GM23338 (cell line): Measurements from ENCODE around the gene FZD4.

Experiments used
- CREB1 ChIP-seq: fragments of 250-450 bp; sonication (Bioruptor Pico); IDR thresholded peaks from 2 replicates; pipeline ENCODE4 v1.5.0; 2020; ENCODE audit warnings: low read depth, mild to moderate bottlenecking, moderate library complexity
- CTCF ChIP-seq, 2 experiments: fragments of 200-600 bp in 1 of 2; sonication (generic) in 1 of 2; conservative IDR thresholded peaks; 2 replicates each; pipeline versions ENCODE4 v1.5.1 to v1.6.1; 2016 to 2017; ENCODE audit warnings: antibody characterized with exemption in 2 of 2, low read depth in 2 of 2, mild to moderate bottlenecking in 2 of 2, moderate library complexity in 1 of 2
- ETS1 ChIP-seq: IDR thresholded peaks from 2 replicates; pipeline ENCODE4 v1.6.1; 2016; ENCODE audit warnings: antibody characterized with exemption
- EZH2 ChIP-seq: fragments of 200-600 bp; sonication (generic); IDR thresholded peaks from one replicate; pipeline ENCODE4 v1.8.0; 2017; ENCODE audit warnings: antibody characterized with exemption, mild to moderate bottlenecking, low read depth; ENCODE audit not compliant: unreplicated experiment
- EZH2phosphoT487 ChIP-seq: fragments of 200-600 bp; sonication (generic); IDR thresholded peaks from one replicate; pipeline ENCODE4 v1.8.1; 2018; ENCODE audit warnings: antibody characterized with exemption; ENCODE audit not compliant: unreplicated experiment
- JUNB ChIP-seq: IDR thresholded peaks from one replicate; pipeline ENCODE4 v1.6.1; 2016; ENCODE audit warnings: antibody characterized with exemption; ENCODE audit not compliant: unreplicated experiment
- POLR2AphosphoS5 ChIP-seq: IDR thresholded peaks from 2 replicates; pipeline ENCODE4 v1.6.1; 2016; ENCODE audit warnings: antibody characterized with exemption, low read depth
- REST ChIP-seq: IDR thresholded peaks from one replicate; pipeline ENCODE4 v1.6.1; 2018; ENCODE audit warnings: antibody characterized with exemption; ENCODE audit not compliant: unreplicated experiment
- STAT1 ChIP-seq: IDR thresholded peaks from one replicate; pipeline ENCODE4 v1.6.1; 2016; ENCODE audit warnings: antibody characterized with exemption; ENCODE audit not compliant: unreplicated experiment

GRCh38 chr11:86999859-87000753, 44.9 kb upstream of the FZD4 start:
- TF ChIP-seq REST: no peak
- TF ChIP-seq CTCF (conservative IDR thresholded peaks at IDR 0.05; ENCODE audit: low read depth in 2 of 2): no peak
- TF ChIP-seq POLR2AphosphoS5: no peak
- TF ChIP-seq JUNB: no peak
- no peak for TF ChIP-seq EZH2
- no peak for TF ChIP-seq EZH2phosphoT487
- no peak for TF ChIP-seq CREB1 (CRISPR knock-in tag)
- TF ChIP-seq STAT1: no peak
- no peak for TF ChIP-seq ETS1
